HepG2 (cell line): ENCODE measurements around the gene GLT1D1. TPM values are rescaled to one million over a fixed set of nuclear protein-coding genes. Genes with fewer than 3 reads are reported as not detected.

Experiments
- CBFB ChIP-seq: sonication (generic); formaldehyde crosslinking; IDR thresholded peaks from 2 replicates; pipeline ENCODE4 v1.4.0; 2020; ENCODE audit warnings: missing genetic modification reagents
- DNMT3B ChIP-seq: conservative IDR thresholded peaks from 2 replicates; pipeline ENCODE4 v1.6.1; 2016; ENCODE audit warnings: missing biosample characterization, control low read depth
- E2F1 ChIP-seq: sonication (generic); formaldehyde crosslinking; IDR thresholded peaks from 2 replicates; pipeline ENCODE4 v1.5.0; 2020; ENCODE audit warnings: missing genetic modification reagents
- GATA4 ChIP-seq: sonication (generic); IDR thresholded peaks from 2 replicates; pipeline ENCODE4 v1.6.1; 2016; ENCODE audit warnings: antibody characterized with exemption, low read depth, borderline replicate concordance
- GLI4 ChIP-seq: sonication (generic); formaldehyde crosslinking; IDR thresholded peaks from 2 replicates; pipeline ENCODE4 v1.5.1; 2020; ENCODE audit warnings: missing genetic modification reagents, mild to moderate bottlenecking, moderate library complexity, borderline replicate concordance
- KIAA2018 ChIP-seq: sonication (generic); formaldehyde crosslinking; IDR thresholded peaks from 2 replicates; pipeline ENCODE4 v1.5.0; 2020; ENCODE audit warnings: mild to moderate bottlenecking, missing genetic modification reagents, borderline replicate concordance
- SETDB1 ChIP-seq: sonication (generic); formaldehyde crosslinking; IDR thresholded peaks from 2 replicates; pipeline ENCODE4 v1.5.1; 2020; ENCODE audit warnings: missing genetic modification reagents, mild to moderate bottlenecking, borderline replicate concordance
- TP53 ChIP-seq: sonication (generic); formaldehyde crosslinking; conservative IDR thresholded peaks from 2 replicates; pipeline ENCODE4 v1.4.0; 2020; ENCODE audit warnings: missing genetic modification reagents
- TSC22D2 ChIP-seq: sonication (generic); formaldehyde crosslinking; IDR thresholded peaks from 2 replicates; pipeline ENCODE4 v1.5.1; 2020; ENCODE audit warnings: missing genetic modification reagents, mild to moderate bottlenecking, borderline replicate concordance
- ZBTB20 ChIP-seq: sonication (generic); formaldehyde crosslinking; IDR thresholded peaks from 2 replicates; pipeline ENCODE4 v1.8.1; 2023; ENCODE audit warnings: missing genetic modification reagents, low read depth, mild to moderate bottlenecking, borderline replicate concordance
- ZBTB25 ChIP-seq: IDR thresholded peaks from 2 replicates; pipeline ENCODE4 v1.6.1; 2018; ENCODE audit warnings: missing genetic modification reagents
- ZBTB42 ChIP-seq: sonication (generic); formaldehyde crosslinking; IDR thresholded peaks from 2 replicates; pipeline ENCODE4 v1.5.0; 2020; ENCODE audit warnings: mild to moderate bottlenecking, missing genetic modification reagents
- ZFP36 ChIP-seq: fragments of 150-350 bp; IDR thresholded peaks from 2 replicates; pipeline ENCODE4 v1.6.1; 2018; ENCODE audit warnings: borderline replicate concordance, low read length, low read depth; ENCODE audit not compliant: partially characterized antibody
- ZNF501 ChIP-seq: sonication (generic); formaldehyde crosslinking; IDR thresholded peaks from 2 replicates; pipeline ENCODE4 v1.5.1; 2020; ENCODE audit warnings: mild to moderate bottlenecking, moderate library complexity, missing genetic modification reagents
- ZNF83 ChIP-seq: sonication (generic); formaldehyde crosslinking; IDR thresholded peaks from 2 replicates; pipeline ENCODE4 v1.4.0; 2020; ENCODE audit warnings: missing genetic modification reagents, mild to moderate bottlenecking, borderline replicate concordance
- ZNF841 ChIP-seq: sonication (generic); formaldehyde crosslinking; IDR thresholded peaks from 2 replicates; pipeline ENCODE4 v1.8.1; 2023; ENCODE audit warnings: missing genetic modification reagents, borderline replicate concordance
- polyA plus RNA-seq, 8 experiments: library from polyadenylated mRNA; depleted of rRNA in 3 of 8; stranded (reverse) in 7 of 8; unstranded in 1 of 8; fragments of >200 nt; fragmentation: Illumina TruSeq in 4 of 8; extraction: Trizol in 4 of 8; gene quantifications; 2 replicates each; pipeline versions ENCODE4 v1.2.1 to v1.2.3, GENCODE V29; 2011 to 2016; ENCODE audit warnings: low read depth in 4 of 8, missing spikeins in 1 of 8, mixed read lengths in 1 of 8; ENCODE audit not compliant: insufficient read depth in 1 of 8
- total RNA-seq, 5 experiments: library from RNA; depleted of rRNA; stranded (reverse); fragments of >200 nt; fragmentation: Illumina TruSeq; extraction: Trizol; gene quantifications; 2 replicates each; pipeline ENCODE4 v1.2.3, GENCODE V29; 2016; ENCODE audit warnings: low read depth in 1 of 5
- TF ChIP-seq, protein P1 (sequence below): sonication (generic); formaldehyde crosslinking; conservative IDR thresholded peaks from 2 replicates; pipeline ENCODE4 v1.4.0; 2020; ENCODE audit warnings: missing genetic modification reagents

The GLT1D1 gene
- total and polyA plus RNA-seq, 2 of the 13 experiments (the other 11 are each of a cell fraction or from before 2014, with no cell fraction given) = 0.09 to 0.17 TPM

- TF ChIP-seq KIAA2018 (CRISPR knock-in tag) (no peak), ZFP36 (no peak), ZBTB20 (CRISPR knock-in tag) (peak; percentile 43; the same call in 1 of the 2 replicates), SETDB1 (CRISPR knock-in tag) (no peak), TSC22D2 (no peak; the same call in 1 of the 2 replicates), ZBTB25 (CRISPR knock-in tag) (peak; percentile 66; the same call in 1 of the 2 replicates), GLI4 (CRISPR knock-in tag) (peak; percentile 74; the same call in 1 of the 2 replicates), ZBTB42 (CRISPR knock-in tag) (no peak), TP53 (CRISPR knock-in tag) (peak; percentile 57; the same call in 1 of the 2 replicates), CBFB (CRISPR knock-in tag) (no peak), ZNF841 (no peak), E2F1 (CRISPR knock-in tag) (no peak), ZNF83 (no peak), ZNF501 (peak; percentile 91), DNMT3B (no peak), GATA4 (peak; percentile 76; the same call in 1 of the 2 replicates)
- TF ChIP-seq, protein P1, sequence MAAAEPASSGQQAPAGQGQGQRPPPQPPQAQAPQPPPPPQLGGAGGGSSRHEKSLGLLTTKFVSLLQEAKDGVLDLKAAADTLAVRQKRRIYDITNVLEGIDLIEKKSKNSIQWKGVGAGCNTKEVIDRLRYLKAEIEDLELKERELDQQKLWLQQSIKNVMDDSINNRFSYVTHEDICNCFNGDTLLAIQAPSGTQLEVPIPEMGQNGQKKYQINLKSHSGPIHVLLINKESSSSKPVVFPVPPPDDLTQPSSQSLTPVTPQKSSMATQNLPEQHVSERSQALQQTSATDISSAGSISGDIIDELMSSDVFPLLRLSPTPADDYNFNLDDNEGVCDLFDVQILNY (CRISPR knock-in tag) = peak; percentile 30; the same call in 1 of the 2 replicates
Observed at GRCh38 chr12:128823916-128824839, 29.1 kb upstream of the GLT1D1 start, which contains the start of gene SLC15A4 (continued).
